Fibroblast of lung (primary cell): ENCODE measurements around the gene CABCOCO1. TPM values are rescaled to one million over a fixed set of nuclear protein-coding genes. Genes with fewer than 3 reads are reported as not detected.
"Not testable (repeated sequence)": the region's sequence is repeated elsewhere in the genome, so short reads cannot be mapped to it uniquely, and the experiment has no call there.

ENCODE experiments used
- DNase-seq, 2 donors: peaks; one replicate each; pipeline versions ENCODE4 v3.0.0 to v3.0.0-alpha.2; 2010; ENCODE audit warnings: low read depth in 2 of 2
- H2AFZ ChIP-seq: 2 replicates; pipeline ENCODE4 v1.5.1; 2012; ENCODE audit warnings: low read length, control low read depth, inconsistent platforms
- H3K27ac ChIP-seq: 2 replicates; pipeline ENCODE4 v1.5.1; 2011; ENCODE audit warnings: low read length, control low read depth; ENCODE audit not compliant: insufficient read depth
- H3K27me3 ChIP-seq: 2 replicates; pipeline ENCODE4 v1.5.1; 2011; ENCODE audit warnings: mild to moderate bottlenecking, low read length; ENCODE audit not compliant: control insufficient read depth, insufficient read depth
- H3K36me3 ChIP-seq: 2 replicates; pipeline ENCODE4 v1.5.1; 2011; ENCODE audit warnings: low read length; ENCODE audit not compliant: control insufficient read depth, insufficient read depth
- H3K4me1 ChIP-seq: 2 replicates; pipeline ENCODE4 v1.5.1; 2011; ENCODE audit warnings: low read length; ENCODE audit not compliant: control insufficient read depth, insufficient read depth; ENCODE audit errors: extremely low read depth
- H3K4me2 ChIP-seq: 2 replicates; pipeline ENCODE4 v1.5.1; 2011; ENCODE audit warnings: low read length, control low read depth; ENCODE audit not compliant: insufficient read depth; ENCODE audit errors: extremely low read depth
- H3K4me3 ChIP-seq, 4 experiments: fragments of 200-600 bp in 1 of 4; sonication (generic) in 1 of 4; replicated peaks in 1 of 4; 2 replicates each; pipeline ENCODE4 v1.5.1; 2011 to 2016; ENCODE audit warnings: low read length in 4 of 4, low read depth in 3 of 4, mild to moderate bottlenecking in 3 of 4, control low read depth in 2 of 4, inconsistent platforms in 1 of 4, mixed read lengths in 1 of 4; ENCODE audit not compliant: insufficient read depth in 1 of 4; ENCODE audit errors: control extremely low read depth in 1 of 4
- H3K79me2 ChIP-seq: 2 replicates; pipeline ENCODE4 v1.5.1; 2012; ENCODE audit warnings: mild to moderate bottlenecking, low read length, inconsistent platforms; ENCODE audit not compliant: control insufficient read depth, insufficient read depth
- H3K9ac ChIP-seq: 2 replicates; pipeline ENCODE4 v1.5.1; 2011; ENCODE audit warnings: mild to moderate bottlenecking, low read length, control low read depth; ENCODE audit not compliant: insufficient read depth
- H3K9me3 ChIP-seq: 2 replicates; pipeline ENCODE4 v1.5.1; 2012; ENCODE audit warnings: low read depth, low read length; ENCODE audit not compliant: control insufficient read depth, insufficient read depth
- H4K20me1 ChIP-seq: 2 replicates; pipeline ENCODE4 v1.5.1; 2011; ENCODE audit warnings: low read length; ENCODE audit not compliant: control insufficient read depth, insufficient read depth; ENCODE audit errors: extremely low read depth
- CTCF ChIP-seq, 2 donors: IDR thresholded peaks in 1 of 2; conservative IDR thresholded peaks in 1 of 2; 1 replicate in 1 of 2; 2 replicates in 1 of 2; pipeline ENCODE4 v1.5.1; 2011 to 2012; ENCODE audit warnings: low read length in 2 of 2, control low read depth in 1 of 2, inconsistent platforms in 1 of 2, low read depth in 1 of 2, mild to moderate bottlenecking in 1 of 2
- EZH2 ChIP-seq: IDR thresholded peaks from 2 replicates; pipeline ENCODE4 v1.5.1; 2012; ENCODE audit warnings: low read length, control low read depth, mild to moderate bottlenecking; ENCODE audit errors: missing control alignments
- polyA plus RNA-seq, 2 donors: library from polyadenylated mRNA; depleted of rRNA in 1 of 2; stranded (reverse) in 1 of 2; unstranded in 1 of 2; fragments of >200 nt; gene quantifications; 2 replicates each; pipeline ENCODE4 v1.2.1, GENCODE V29; 2011 to 2012; ENCODE audit warnings: missing spikeins in 1 of 2
- total RNA-seq: library from RNA; depleted of rRNA; stranded (reverse); fragments of >200 nt; gene quantifications from 2 replicates; pipeline ENCODE4 v1.2.1, GENCODE V29; 2014

The CABCOCO1 gene
- total and polyA plus RNA-seq, 2 donors (not counting 1 experiment from before 2014, with no cell fraction given), result 0.83 to 1.6 TPM

GRCh38 chr10:61684894-61685507 lies 22.3 kb downstream of the CABCOCO1 start:
- Histone ChIP-seq H3K27me3 (no peaks in the 10 kb centered on the region), H2AFZ (no peak overlapping the region), H3K9me3 (no peaks in the 10 kb centered on the region), H3K4me3 (no peak overlapping the region), H3K27ac (no peak overlapping the region), H3K4me1 (no peaks in the 10 kb centered on the region), H3K9ac (no peak overlapping the region), H3K4me2 (no peak overlapping the region), H3K36me3 (no peaks in the 10 kb centered on the region), H3K79me2 (no peaks in the 10 kb centered on the region), H4K20me1 (no peaks in the 10 kb centered on the region)
- no peak for DNase-seq
- no peak for TF ChIP-seq CTCF (conservative IDR thresholded peaks at IDR 0.05 in 1 of 2, IDR thresholded peaks at IDR 0.05 in 1 of 2; ENCODE audit: low read depth in 1 of 2, low read length in 2 of 2)
- no peak for TF ChIP-seq EZH2

GRCh38 chr10:61688551-61689308 lies 26.0 kb downstream of the CABCOCO1 start:
- H3K4me2 ChIP-seq, result no peak overlapping the region
- H3K79me2 ChIP-seq, result no peaks in the 10 kb centered on the region
- no peak overlapping the region for H3K27ac ChIP-seq
- peak in 1 of 2 donors; percentile 45 for DNase-seq
- no peak overlapping the region for H3K4me3 ChIP-seq
- H3K9me3 ChIP-seq, result no peaks in the 10 kb centered on the region
- H3K27me3 ChIP-seq, result no peaks in the 10 kb centered on the region
- no peak overlapping the region for H3K9ac ChIP-seq
- H2AFZ ChIP-seq, result no peak overlapping the region
- TF ChIP-seq EZH2 (no peak), CTCF (conservative IDR thresholded peaks at IDR 0.05 in 1 of 2, IDR thresholded peaks at IDR 0.05 in 1 of 2; ENCODE audit: low read depth in 1 of 2, low read length in 2 of 2) (no peak)
- H3K36me3 ChIP-seq, result no peaks in the 10 kb centered on the region
- no peaks in the 10 kb centered on the region for H4K20me1 ChIP-seq
- H3K4me1 ChIP-seq, result no peaks in the 10 kb centered on the region

GRCh38 chr10:61691667-61692066 lies 28.9 kb downstream of the CABCOCO1 start:
- not testable (repeated sequence) for H3K4me2 ChIP-seq, H3K27me3 ChIP-seq, H3K27ac ChIP-seq, H4K20me1 ChIP-seq, H3K9ac ChIP-seq, H3K79me2 ChIP-seq, H2AFZ ChIP-seq, H3K4me3 ChIP-seq, DNase-seq, H3K9me3 ChIP-seq, H3K4me1 ChIP-seq, H3K36me3 ChIP-seq
